HCT116 (cell line): Measurements from ENCODE around the gene SPRED1.

Experiments used
- CTCF ChIP-seq, 3 experiments: fragments of 200-600 bp in 1 of 3; sonication (generic) in 1 of 3; IDR thresholded peaks in 2 of 3; conservative IDR thresholded peaks in 1 of 3; 2 replicates each; pipeline ENCODE4 v1.5.1; 2012 to 2017; ENCODE audit warnings: low read depth in 2 of 3, low read length in 2 of 3, antibody characterized with exemption in 1 of 3, borderline replicate concordance in 1 of 3, control low read depth in 1 of 3, mild to moderate bottlenecking in 1 of 3, mixed read lengths in 1 of 3, mixed run types in 1 of 3, moderate library complexity in 1 of 3; ENCODE audit not compliant: insufficient read depth in 1 of 3
- EZH2 ChIP-seq: fragments of 200-600 bp; sonication (generic); IDR thresholded peaks from 2 replicates; pipeline ENCODE4 v1.6.1; 2017; ENCODE audit warnings: antibody characterized with exemption, mixed run types
- POLR2A ChIP-seq: IDR thresholded peaks from 2 replicates; pipeline ENCODE4 v1.7.0; 2011; ENCODE audit warnings: borderline replicate concordance; ENCODE audit not compliant: insufficient read depth, insufficient read length; ENCODE audit errors: extremely low read depth
- RAD21 ChIP-seq: IDR thresholded peaks from 2 replicates; pipeline ENCODE4 v1.6.1; 2012; ENCODE audit warnings: low read depth, mild to moderate bottlenecking
- ZBTB33 ChIP-seq: IDR thresholded peaks from 2 replicates; pipeline ENCODE4 v1.6.1; 2011; ENCODE audit warnings: mild to moderate bottlenecking, low read length, moderate library complexity; ENCODE audit not compliant: insufficient replicate concordance; ENCODE audit errors: extremely low read depth

GRCh38 chr15:38354315-38354929 is 101.8 kb downstream of the SPRED1 start:
- TF ChIP-seq RAD21 (peak; percentile 75), ZBTB33 (no peak), POLR2A (no peak), CTCF (IDR thresholded peaks at IDR 0.05 in 2 of 3, conservative IDR thresholded peaks at IDR 0.05 in 1 of 3; ENCODE audit: borderline replicate concordance in 1 of 3, insufficient read depth in 1 of 3, low read depth in 2 of 3, low read length in 2 of 3) (peak; percentile 41 to 87 (median 77); a peak in 5 of 6 replicates), EZH2 (no peak)
